Measurements from ENCODE around the gene PLEKHG4.

The PLEKHG4 gene

DNA sequence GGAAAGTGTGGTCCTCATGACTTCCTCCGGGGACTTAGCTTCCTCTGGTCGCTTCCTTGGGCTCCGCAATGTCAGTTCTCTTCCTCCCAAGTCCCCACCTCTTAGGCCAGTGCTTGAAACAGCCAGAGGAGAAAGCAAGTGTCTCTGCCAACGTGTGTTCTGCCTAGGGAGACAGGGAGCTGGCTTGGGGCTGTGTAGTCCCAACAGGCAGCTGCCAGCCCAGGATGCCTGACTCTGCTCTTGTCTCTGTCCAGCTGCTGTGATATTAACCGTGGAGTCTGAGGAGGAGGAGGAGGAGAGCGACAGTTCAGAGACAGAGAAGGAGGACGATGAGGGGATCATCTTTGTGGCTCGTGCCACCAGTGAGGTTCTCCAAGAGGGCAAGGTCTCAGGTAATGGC is 13.5 kb upstream of the PLEKHG4 start:
- DNase-seq: no peak

DNA sequence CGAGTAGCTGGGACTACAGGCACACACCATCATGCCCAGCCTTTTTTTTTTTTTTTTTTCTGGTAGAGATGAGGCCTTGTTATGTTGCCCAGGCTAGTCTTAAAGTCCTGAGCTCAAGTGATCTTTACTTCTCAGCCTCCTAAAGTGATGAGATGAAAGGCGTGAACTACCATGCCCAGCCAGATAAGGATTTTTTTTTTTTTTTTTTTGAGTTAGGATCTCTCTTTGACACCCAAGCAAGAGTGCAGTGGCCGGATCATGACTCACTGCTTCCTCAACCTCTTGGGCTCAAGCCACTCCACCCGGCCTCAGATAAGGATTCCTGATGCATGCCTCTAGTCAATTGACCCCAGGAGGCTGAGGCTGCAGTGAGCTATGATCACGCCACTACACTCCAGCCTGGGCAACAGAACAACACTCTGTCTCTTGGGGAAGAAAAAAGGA is 11.2 kb upstream of the PLEKHG4 start:
- DNase-seq: no peak

DNA sequence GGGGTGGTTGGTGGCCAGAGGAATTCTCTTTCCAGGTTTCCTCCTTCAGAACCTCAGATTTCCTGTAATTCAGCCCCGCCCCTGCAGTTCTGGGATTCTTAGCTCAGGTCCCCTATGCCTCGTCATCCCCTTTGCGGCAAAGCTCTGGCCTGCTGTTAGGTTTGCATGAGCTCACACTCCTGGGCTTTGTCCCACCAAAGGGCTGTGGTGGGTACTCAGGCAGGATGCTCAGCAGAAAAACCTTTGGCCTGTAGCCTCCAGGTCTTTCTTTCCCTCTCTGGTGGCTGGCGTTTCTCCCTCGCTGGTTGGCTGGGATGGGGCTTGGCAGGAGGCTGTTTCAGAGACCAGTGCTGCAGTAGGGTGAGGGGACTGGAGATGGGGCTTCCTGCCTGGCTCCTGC is 9.6 kb upstream of the PLEKHG4 start:
- no peak for DNase-seq

DNA sequence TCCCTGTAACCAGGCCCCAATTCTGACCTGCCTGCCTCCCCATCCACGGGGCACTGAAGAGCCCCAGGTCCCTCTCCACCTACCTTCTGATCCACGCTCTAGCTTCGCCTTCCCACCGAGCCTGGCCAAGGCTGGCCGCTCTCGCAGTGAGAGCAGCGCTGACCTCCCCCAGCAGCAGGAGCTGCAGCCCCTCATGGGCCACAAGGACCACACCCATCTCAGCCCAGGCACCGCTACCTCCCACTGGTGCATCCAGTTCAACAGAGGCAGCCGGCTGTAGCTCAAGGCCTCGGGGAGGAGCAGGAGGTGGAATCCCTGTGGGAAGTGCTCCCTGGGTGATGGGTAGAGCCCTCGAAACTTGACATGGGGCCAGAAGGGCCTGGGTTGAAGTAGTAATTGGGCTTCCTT is 8.4 kb upstream of the PLEKHG4 start:
- no peak for DNase-seq

DNA sequence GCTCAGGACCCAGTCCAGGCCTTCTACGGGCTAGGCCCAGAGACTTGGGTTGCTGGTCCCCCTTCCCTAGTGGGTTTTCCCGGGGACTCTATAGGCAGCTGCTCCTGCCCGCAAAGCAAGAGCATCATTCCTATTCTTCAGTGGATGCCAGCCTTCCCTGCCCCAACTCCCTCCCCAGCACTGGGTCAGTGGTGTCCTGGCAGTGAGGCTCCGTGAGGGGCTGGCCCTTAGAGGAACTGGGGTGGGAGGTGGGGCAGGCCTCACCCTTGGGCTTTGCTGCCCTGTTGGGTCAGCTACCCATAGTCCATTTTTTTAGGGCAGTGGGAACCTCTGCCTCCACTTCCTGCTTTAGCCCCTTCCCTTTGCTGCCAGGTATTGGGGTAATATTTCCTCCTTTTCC is 7.9 kb upstream of the PLEKHG4 start:
- no peak for DNase-seq

DNA sequence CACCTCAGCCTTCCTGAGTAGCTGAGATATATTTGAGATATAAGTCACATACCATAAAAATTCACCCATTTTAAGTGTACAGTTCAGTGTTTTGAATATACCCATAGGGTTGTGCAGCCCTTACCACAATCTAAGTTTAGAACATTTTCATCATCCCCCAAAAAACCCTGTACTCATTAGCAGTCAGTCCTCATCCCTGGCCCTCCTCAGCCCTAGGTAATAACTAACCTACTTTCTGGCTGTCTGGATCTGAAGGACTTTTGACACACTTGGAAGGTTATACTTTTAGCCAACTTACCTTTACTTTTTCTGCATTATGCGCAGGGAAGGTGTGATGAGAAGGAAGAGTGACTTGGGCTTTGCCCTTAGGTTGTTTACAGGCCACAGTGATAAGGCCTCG is 4.0 kb upstream of the PLEKHG4 start:
- no peak for DNase-seq

DNA sequence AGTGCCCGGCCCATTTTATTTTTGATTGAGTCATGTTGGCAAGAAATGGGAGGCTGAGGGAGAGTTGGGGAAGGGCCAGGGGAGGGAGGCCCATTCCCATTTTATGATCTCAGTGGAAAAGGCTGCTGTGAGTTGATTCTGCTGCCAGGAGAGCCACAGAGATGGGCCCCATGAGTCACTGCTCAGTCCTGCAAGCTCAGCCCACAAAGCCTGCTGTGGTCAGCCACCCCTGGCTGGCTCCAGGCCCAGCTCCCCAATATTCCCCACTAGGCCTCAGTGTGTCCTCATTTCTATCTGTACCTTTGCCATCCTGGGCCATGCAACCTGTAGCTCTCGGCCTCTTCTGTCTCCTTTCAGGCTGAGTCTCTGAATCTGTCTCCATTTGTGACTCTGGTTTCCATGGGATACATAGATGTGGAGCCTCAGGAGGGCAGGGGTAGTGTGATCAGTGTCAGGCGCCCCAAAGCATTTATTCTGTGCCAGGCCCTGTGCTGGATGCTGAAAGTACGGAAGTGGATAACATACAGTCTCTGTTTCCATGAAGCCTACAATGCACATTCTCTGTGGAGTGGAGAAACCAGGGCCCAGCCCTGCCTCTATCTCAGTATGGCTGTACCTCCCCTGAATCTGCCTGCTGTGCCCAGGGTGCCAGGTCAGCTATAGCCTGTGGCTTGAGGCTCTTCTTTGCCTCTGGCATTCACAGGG is 1.9 kb upstream of the PLEKHG4 start:
- DNase-seq: no peak

DNA sequence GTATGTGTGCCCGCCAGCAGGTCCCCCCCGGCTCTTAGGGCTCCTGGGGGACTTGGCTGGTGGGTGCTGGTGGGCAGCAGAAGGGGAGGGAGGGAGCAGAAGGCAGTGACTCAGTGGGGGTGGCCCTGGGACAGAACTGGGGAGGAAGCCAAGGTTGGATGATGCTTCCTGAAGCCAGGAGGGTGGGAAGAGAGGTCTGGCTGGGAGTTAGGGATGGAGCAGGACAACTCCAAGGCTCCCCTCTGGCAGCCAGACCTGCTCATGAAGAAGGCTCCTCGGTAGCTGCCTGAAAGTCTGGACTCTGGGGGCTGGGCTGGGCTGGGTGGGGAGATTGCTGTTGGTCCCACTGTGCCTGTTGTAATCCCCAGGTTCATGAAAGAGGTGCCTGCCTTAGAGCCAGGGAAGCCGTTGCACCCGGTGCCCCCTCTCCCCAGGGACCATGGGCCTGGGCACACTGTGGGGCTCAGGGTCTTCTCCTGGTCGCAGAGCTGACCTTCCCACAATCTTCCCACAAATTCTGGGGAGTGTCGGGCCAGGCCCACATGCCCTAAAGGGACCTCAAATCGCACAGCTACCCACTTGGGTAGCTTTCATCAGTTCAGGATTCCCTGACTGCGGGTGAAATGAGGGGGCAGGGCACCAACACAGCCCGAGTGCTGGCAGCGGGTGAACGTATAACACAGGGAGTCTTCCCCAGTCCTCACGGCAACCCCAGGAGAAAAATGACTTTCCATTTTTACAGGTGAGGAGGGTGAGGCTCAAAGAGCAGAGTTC is 1.1 kb upstream of the PLEKHG4 start:
- no peak for DNase-seq

DNA sequence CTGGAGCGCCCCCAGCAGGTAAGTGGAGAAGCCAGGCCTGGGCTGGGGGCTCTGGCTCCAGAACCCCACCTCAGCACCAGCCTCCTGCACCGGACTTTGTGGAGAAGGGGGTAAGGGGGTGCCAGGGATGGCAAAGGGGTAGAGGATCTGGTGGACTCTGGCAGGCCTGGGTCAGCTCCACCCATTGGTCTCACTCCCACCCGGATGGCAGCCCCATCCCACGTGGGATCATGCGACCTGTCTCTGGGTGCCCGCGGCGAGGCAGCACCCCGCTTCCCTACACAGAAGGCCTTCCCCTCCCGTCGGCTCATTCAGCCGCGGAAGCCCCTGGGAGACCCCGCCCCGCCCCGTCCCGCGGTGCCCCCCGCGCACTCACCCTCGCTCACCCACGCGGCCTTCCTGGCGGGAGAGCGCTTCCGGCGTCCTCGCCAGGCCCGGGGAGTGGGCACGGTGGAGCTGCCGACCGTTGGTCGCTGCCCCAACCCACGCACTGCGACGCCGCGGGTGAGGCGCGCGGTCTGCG is 498 bp upstream of the PLEKHG4 start:
- no peak for DNase-seq

DNA sequence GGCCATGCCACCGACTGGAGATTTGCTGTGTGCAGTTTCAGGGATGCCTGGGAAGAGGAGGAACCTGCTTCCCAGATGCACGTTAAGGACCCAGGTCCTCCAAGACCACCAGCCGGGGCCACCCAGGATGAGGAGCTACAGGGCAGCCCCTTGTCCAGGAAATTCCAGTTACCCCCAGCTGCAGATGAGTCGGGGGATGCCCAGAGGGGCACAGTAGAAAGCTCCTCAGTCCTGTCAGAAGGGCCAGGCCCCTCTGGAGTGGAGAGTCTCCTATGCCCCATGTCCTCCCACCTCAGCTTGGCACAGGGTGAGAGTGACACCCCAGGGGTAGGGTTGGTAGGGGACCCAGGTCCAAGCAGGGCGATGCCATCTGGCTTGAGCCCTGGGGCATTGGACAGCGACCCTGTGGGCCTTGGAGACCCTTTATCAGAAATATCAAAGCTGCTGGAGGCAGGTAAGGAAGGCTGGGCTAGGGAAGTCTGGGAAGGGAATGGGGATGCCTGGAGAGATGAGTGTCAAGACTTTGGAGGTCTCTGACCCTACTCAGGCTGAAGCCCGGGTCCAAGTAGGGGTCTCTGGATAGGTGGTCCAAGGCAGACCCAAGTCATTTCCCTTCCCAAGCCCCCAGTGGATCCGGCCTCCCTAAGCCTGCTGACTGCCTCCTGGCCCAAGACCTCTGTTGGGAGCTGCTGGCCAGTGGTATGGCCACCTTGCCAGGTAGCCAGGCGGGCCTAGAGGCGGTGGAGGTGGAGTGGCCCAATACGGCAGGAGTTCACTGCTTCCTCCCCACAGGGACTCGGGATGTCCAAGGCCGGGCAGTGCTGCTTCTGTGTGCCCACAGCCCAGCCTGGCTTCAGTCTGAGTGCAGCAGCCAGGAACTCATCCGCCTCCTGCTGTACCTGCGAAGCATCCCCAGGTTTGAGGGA is 1.0 kb downstream of the PLEKHG4 start:
- no peak for DNase-seq

DNA sequence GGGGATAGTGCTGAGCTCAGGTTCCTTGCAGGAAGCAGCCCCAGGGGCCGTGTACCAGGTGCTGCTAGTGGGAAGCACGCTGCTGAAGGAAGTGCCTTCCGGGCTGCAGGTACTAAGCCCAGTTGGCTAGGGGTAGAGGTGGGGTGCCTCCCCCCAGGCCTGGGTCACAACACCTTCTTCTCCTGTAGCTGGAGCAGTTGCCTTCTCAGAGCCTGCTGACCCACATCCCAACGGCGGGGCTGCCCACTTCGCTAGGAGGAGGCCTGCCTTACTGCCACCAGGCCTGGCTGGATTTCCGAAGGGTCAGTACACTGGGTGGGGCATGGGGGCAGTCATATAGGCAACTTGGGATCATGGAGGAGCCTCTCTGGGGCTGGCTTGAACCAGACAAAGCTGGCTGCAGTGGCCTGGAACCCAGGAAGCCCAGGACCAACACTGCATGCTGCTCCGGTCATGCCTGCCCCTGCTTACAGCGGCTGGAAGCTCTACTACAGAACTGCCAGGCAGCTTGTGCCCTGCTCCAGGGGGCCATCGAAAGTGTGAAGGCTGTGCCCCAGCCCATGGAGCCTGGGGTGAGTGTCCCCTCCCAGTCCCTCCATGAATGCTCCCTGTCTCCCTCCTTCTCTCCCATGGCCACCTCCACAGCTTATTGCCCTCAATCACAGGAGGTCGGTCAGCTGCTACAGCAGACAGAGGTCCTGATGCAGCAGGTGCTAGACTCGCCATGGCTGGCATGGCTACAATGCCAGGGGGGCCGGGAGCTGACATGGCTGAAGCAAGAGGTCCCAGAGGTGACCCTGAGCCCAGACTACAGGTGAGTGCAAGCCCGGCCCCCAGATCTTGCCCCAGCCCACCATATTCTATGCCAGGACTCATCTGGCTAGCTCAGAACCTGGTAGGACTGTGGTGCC is 2.5 kb downstream of the PLEKHG4 start:
- DNase-seq: no peak

DNA sequence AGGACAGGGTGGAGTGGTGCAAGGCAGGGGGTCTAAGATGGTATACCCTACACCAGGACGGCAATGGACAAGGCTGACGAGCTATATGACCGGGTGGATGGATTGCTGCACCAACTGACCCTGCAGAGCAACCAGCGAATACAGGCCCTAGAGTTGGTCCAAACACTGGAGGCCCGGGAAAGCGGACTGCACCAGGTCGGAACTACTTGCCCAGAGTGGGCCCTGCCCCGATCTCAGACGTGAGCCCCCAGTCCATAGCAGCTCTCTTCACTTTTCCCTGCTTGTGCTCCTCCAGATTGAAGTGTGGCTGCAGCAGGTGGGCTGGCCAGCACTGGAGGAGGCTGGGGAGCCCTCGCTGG is 3.1 kb downstream of the PLEKHG4 start:
- no peak for DNase-seq

DNA sequence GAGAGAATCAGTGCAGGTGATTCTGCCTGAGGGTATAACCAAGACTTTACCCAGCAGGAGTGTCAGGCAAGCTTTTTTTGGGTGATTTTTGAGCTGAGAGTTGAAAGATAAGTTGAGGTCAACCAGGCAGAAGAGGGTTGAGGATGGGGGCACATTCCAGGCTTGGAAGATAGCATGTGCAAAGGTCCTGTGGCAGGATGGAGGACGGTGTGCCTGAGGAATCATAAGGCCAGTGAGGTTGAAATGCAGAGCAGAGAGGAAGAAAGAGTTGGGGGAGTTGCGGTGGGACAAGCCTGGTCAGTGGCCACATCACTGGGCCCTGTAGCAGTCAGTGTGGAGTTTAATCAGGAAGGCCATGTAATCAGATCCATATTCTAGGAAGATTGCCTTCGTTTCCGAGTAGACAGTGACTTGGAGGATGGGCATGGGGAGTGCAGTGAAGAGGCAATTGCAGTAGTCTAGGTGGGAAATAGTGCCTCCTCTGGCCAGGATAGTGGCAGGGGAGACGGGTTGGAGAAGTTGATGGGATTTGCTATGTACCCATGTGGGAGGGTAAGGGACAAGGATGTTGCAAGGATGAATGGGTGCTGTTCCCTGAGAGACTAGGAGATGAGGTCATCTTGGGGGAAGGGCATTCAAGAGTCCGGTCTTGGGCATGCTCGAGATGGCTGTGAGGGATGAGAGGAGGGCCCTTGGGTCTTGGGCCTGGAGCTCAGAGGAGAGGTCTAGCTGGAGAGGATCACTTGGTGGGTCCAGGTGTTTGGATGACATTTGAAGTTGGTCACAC is 3.9 kb downstream of the PLEKHG4 start:
- no peak for DNase-seq

DNA sequence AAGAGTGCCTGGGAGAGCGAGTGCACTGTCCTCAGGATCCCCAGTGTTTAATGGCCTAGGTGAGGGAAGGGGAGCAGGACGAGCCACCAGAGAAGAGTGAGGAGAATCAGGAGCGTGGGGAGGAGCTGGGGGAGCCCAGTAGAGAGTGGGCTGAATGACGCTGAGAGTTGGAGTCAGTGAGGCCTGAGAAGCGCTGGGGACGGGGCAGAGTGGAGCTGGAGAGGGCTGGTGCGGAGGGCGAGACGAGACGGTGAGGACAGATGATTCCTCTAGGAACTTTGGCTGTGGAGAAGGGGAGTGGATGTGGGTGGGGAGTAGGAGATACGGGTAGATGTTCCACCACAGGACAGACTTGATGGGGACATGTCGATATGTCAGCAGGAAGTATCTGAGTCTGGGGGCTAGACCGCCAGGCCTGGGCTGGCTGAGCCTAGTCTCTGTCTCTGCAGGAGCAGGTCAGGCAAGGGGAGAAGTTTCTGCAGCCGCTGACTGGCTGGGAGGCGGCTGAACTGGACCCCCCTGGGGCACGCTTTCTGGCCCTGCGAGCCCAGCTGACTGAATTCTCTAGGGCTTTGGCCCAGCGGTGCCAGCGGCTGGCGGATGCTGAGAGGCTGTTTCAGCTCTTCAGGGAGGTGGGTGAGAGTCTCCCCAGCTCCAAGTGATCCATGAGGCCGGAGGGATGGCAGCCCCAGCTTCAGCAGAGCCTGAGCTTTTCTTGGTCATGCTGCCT is 4.7 kb downstream of the PLEKHG4 start:
- DNase-seq: no peak

DNA sequence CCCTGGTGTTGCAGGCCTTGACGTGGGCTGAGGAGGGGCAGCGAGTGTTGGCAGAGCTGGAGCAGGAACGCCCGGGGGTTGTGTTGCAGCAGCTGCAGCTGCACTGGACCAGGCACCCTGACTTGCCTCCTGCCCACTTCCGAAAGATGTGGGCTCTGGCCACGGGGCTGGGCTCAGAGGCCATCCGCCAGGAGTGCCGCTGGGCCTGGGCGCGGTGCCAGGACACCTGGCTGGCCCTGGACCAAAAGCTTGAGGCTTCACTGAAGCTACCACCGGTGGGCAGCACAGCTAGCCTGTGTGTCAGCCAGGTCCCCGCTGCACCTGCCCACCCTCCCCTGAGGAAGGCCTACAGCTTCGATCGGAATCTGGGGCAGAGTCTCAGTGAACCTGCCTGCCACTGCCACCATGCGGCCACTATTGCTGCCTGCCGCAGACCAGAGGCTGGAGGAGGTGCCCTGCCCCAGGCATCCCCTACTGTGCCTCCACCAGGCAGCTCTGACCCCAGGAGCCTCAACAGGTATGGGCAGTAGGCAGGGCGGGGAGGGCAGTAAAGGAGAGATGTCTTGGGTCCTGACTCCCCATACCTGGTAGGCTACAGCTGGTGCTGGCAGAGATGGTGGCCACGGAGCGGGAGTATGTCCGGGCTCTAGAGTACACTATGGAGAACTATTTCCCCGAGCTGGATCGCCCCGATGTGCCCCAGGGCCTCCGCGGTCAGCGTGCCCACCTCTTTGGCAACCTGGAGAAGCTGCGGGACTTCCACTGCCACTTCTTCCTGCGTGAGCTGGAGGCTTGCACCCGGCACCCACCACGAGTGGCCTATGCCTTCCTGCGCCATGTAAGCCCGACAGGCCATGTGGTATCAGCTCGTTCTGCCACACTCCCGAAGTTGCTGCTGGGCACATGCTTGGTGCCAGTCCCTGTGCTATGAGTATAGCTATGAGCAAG is 5.6 kb downstream of the PLEKHG4 start:
- no peak for DNase-seq

DNA sequence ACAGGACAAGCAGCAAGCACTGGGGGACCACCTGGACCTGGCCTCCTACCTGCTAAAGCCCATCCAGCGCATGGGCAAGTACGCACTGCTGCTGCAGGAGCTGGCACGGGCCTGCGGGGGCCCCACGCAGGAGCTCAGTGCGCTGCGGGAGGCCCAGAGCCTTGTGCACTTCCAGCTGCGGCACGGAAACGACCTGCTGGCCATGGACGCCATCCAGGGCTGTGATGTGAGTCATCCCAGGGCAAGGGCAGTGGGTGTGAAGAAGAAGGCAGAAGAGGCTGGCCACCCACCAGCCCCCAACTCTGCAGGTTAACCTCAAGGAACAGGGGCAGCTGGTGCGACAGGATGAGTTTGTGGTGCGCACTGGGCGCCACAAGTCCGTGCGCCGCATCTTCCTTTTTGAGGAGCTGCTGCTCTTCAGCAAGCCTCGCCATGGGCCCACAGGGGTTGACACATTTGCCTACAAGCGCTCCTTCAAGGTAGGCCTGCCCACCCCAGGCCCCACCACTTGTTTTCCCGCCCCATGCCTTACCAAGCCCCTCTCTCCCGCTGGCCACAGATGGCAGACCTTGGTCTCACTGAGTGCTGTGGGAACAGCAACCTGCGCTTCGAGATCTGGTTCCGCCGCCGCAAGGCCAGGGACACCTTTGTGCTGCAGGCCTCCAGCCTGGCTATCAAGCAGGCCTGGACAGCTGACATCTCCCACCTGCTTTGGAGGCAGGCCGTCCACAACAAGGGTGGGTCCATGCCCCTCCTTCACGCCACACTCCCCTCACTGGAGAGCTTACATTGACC is 7.3 kb downstream of the PLEKHG4 start:
- DNase-seq: no peak

DNA sequence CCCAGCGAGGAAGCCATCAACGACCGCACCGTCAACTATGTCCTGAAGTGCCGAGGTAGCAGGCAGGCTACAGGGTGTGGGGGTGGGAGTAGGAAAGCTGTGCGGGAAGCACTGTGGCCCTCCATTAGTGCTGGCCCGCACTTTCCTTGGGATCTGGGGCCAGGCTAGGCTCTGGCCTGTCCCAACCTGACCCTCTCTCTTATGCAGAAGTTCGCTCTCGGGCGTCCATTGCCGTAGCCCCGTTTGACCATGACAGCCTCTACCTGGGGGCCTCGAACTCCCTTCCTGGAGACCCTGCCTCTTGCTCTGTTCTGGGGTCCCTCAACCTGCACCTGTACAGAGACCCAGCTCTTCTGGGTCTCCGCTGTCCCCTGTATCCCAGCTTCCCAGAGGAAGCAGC is 8.6 kb downstream of the PLEKHG4 start:
- no peak for DNase-seq

DNA sequence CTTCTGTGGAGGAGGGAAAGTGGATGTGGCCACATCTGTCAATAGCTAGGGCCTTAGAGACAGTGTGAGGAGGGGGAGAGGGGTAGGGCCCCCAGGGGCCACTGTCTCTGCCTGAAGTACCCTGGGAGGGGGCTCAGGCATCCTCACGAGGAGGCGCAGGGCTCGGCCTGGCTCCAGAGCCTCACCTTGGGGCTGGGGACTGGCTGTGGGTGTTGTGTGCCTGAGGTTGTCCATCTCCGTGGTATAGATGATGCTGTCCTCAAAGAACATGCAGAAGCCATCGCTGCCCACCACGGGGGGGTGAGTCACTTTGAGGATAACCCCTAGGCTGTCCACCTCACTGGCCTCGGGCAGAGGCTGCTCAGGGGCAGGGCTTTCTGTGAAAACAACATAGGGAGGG is 12.1 kb downstream of the PLEKHG4 start:
- DNase-seq: no peak
